Measurements from ENCODE around the gene SPAG5. TPM values are rescaled to one million over a fixed set of nuclear protein-coding genes. Genes with fewer than 3 reads are reported as not detected.

Gene SPAG5, protein sequence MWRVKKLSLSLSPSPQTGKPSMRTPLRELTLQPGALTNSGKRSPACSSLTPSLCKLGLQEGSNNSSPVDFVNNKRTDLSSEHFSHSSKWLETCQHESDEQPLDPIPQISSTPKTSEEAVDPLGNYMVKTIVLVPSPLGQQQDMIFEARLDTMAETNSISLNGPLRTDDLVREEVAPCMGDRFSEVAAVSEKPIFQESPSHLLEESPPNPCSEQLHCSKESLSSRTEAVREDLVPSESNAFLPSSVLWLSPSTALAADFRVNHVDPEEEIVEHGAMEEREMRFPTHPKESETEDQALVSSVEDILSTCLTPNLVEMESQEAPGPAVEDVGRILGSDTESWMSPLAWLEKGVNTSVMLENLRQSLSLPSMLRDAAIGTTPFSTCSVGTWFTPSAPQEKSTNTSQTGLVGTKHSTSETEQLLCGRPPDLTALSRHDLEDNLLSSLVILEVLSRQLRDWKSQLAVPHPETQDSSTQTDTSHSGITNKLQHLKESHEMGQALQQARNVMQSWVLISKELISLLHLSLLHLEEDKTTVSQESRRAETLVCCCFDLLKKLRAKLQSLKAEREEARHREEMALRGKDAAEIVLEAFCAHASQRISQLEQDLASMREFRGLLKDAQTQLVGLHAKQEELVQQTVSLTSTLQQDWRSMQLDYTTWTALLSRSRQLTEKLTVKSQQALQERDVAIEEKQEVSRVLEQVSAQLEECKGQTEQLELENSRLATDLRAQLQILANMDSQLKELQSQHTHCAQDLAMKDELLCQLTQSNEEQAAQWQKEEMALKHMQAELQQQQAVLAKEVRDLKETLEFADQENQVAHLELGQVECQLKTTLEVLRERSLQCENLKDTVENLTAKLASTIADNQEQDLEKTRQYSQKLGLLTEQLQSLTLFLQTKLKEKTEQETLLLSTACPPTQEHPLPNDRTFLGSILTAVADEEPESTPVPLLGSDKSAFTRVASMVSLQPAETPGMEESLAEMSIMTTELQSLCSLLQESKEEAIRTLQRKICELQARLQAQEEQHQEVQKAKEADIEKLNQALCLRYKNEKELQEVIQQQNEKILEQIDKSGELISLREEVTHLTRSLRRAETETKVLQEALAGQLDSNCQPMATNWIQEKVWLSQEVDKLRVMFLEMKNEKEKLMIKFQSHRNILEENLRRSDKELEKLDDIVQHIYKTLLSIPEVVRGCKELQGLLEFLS
- 36.9 and 44.5 TPM in 2 replicates for total RNA-seq

DNA sequence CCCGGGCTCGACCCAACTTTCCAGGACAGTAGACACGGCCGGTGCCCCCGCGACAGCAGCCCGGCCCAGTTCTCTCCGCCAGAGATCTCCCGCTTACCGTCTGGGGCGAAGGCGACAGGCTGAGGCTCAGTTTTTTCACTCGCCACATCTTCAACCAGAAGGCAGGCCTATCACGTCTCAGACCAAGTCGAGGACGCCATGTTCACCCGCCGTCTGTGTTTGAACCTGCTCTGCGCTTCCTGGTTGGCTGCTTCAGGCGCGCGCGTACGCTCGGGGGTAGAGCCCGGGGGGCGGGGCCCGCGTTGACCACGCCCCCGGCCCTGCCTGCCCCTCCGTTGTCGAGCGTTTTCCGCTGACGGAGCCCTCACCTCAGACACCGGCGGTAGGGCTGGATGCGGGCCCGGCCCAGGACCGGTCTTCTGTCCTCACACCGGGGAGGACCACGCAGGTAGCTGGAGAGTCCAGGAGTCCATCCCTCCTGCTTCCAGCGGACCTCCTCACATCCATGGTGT is at the start of gene SPAG5:
Gene SPAG5 (minus strand): TSS at position 227 of the 512 bp plus-strand sequence. CDS start 79 bp downstream, at position 148.

DNA sequence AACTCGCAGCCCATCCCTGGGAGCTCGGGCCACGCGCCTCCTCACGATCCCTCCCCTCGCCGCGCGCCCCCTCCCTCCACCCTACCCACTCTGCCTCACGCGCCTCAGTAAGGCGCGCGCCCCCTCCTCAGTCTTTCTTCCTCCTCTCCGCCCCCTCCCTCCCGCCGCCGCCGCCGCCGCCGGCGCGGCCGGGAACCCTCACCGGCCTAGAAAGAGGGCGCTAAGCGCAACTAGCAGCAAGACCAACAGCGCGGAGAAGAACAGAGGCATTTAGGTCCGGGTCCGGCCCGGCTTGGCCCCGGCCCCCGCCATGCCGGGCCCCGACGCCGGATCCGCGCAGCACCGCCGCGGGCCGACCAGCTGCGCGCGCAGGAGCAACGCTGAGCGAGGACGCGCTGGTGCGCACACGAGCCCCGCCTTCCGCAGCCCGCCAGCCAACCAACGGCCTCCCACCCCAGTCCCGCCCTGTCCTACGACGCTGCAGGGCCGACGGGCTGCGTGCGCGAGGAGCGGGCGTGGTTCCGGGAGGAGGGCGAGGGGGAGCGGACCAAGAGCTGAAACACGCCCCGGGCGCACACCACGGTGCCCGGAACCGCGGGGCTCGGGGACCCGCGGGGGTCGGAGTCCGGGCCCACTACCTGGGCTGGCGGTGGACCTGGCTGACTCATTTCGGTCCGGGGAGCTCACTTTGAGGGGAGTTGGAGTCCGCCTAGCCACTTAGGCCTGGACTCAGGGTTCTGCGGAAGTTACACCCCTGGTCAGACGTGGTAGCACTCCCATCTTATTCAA is 46.2 kb upstream of the SPAG5 start, which contains the start of gene BLTP2:
Gene BLTP2 (minus strand): TSS at position 372 of the 789 bp plus-strand sequence. CDS start 102 bp downstream, at position 270.

DNA sequence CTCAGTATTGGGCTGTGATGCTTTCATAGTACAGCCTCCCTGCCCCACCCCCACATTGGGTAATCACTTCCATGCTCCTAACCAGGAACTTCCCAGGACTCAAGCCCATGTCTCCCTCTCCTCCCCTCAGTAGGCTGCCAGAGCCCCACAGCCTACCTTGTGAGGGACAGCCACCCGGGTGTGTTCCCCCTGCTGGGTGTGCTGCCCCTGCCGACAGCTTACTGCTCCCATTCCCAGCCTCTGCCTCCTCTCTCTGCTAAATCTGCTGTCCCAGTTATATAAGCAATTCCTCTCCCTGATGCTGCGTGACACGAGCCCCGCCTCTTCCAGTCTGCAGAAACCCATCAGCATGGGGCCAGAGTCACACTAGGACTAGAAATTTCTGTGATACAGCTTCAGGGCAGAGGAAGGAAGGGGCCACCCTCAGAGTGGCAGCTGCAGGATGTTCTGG is 15.1 kb upstream of the SPAG5 start, which contains the start of gene RSKR:
Gene RSKR (minus strand): TSS at position 255 of the 451 bp plus-strand sequence. CDS start 24 bp downstream, at position 231.

DNA sequence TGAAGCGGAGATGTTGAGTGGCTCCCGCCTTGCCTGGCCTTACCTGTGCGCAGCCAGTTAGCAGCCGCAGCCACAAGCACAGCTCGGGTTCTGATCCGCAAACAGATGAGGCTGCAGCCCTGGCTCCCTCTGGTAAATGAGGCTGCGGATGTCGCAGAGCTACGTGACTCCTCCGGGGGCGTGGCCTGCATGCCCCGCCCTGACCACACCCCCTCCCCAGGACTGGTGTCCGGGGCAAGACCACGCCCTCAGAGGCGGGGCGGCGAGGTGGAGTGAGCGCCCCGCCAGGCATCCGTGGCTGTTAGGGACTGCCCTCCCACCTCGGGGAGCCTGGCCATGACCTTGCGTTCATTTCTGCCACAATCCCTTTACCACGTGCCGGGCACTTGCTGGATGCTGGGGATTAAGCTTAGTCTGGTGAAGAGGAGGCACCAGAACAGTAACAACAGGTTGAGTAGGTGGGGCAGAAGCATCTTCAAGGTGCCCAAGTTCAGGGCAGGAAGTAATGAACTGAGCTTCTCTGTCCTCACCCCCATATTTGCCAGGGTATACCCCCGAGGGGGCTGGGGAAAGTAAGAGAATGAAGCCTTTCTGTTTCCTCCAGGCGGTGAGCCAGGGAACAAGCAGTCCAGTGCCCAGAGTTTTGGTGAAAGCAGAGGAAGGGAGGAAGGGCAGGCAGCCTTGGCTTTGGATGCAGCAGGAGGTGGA is 21.9 kb downstream of the SPAG5 start, which contains the start of gene ALDOC:
Gene ALDOC (minus strand): TSS at position 138 of the 708 bp plus-strand sequence. CDS start 1,363 bp downstream, outside the sequence.

DNA sequence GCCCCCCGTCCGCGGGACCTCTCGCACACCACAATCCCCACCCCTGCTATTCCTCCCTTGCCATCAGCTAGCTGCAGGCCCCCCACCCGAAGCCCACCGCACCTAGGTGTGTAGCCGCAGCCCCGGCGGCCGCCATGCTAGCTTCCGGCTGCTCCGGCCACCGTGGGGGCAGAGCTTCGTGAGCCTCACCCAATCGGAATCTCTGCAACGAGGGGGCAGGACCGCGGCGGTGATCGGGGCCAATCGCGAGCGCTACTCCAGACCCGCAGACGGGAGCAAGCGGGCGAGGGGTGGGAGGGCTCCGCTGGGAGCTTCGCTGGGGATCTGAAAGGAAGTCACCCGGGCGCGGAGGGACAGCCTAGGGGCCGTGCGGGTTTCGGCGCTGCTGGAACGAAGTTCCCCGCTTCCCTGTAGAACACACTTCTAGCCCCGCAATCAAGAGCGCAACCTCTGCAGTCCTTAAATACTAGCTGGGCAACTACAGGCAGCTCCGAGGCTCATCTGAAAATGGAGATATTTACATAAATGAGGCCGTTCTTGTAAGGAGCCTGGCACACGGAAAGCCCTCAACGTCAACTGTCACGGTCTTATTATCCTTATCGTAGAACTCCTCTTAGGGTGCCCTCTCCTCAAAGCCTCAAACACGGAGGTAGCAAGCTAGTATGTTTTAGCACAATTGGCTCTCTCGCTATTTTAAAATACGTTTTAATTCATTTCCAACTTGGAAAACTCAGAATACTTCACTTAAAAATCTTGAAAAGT is 27.3 kb downstream of the SPAG5 start, which contains the start of gene PIGS:
Gene PIGS (minus strand): TSS at position 164 of the 762 bp plus-strand sequence. CDS start 28 bp downstream, at position 136.

GRCh38 chr17:28552176-28552999 is 46.4 kb downstream of the SPAG5 start, which contains the start of gene UNC119:
UNC119 (minus strand) TSS chr17:28552624; CDS start chr17:28552557, 67 bp downstream.

Other genes with a start within 250 kb of the SPAG5 start
- gene POLDIP2, start 241.5 kb downstream of the SPAG5 start, total RNA-seq = 89.2 and 96.0 TPM in 2 replicates
- gene SEBOX, start 233.8 kb downstream of the SPAG5 start, total RNA-seq = not detected in 2 replicates
- gene VTN, start 228.7 kb downstream of the SPAG5 start, total RNA-seq = not detected in 2 replicates
- gene SARM1, start 227.3 kb downstream of the SPAG5 start, total RNA-seq = 0.14 and 0.21 TPM in 2 replicates
- gene SLC46A1, start 192.8 kb downstream of the SPAG5 start, total RNA-seq = 2.6 and 4.8 TPM in 2 replicates
- gene SLC13A2, start 125.4 kb downstream of the SPAG5 start, total RNA-seq = not detected in 2 replicates
- 2.7 and 11.1 TPM in 2 replicates for gene FOXN1, start 92.7 kb downstream of the SPAG5 start, total RNA-seq
- 34.1 and 51.9 TPM in 2 replicates for gene UNC119, start 46.4 kb downstream of the SPAG5 start, total RNA-seq
- gene PIGS, start 27.5 kb downstream of the SPAG5 start, total RNA-seq = 55.8 and 60.0 TPM in 2 replicates
- gene ALDOC, start 22.1 kb downstream of the SPAG5 start, total RNA-seq = 109 and 131 TPM in 2 replicates
- 0.84 and 4.4 TPM in 2 replicates for gene RSKR, start 15.2 kb upstream of the SPAG5 start, total RNA-seq
- gene BLTP2, start 46.1 kb upstream of the SPAG5 start, total RNA-seq = 104 and 127 TPM in 2 replicates
- 35.0 and 44.7 TPM in 2 replicates for gene SDF2, start 62.9 kb upstream of the SPAG5 start, total RNA-seq
- gene SUPT6H, start 63.2 kb upstream of the SPAG5 start, total RNA-seq = 18.6 and 27.9 TPM in 2 replicates
- 0.21 and 2.6 TPM in 2 replicates for gene PROCA1, start 112.9 kb upstream of the SPAG5 start, total RNA-seq
- 214 and 300 TPM in 2 replicates for gene RAB34, start 118.8 kb upstream of the SPAG5 start, total RNA-seq
- 645 and 883 TPM in 2 replicates for gene RPL23A, start 121.0 kb upstream of the SPAG5 start, total RNA-seq
- 20.2 and 23.5 TPM in 2 replicates for gene TLCD1, start 127.2 kb upstream of the SPAG5 start, total RNA-seq
- gene NEK8, start 129.8 kb upstream of the SPAG5 start, total RNA-seq = 1.8 and 2.4 TPM in 2 replicates
- 78.0 and 82.7 TPM in 2 replicates for gene TRAF4, start 145.0 kb upstream of the SPAG5 start, total RNA-seq
- gene FAM222B, start 243.8 kb upstream of the SPAG5 start, total RNA-seq = 12.4 and 17.6 TPM in 2 replicates

Measured in airway epithelial cell (primary cell).